Prostate gland (tissue), 2 donors: ENCODE data around the gene CDK8. TPM values are rescaled to one million over a fixed set of nuclear protein-coding genes. Genes with fewer than 3 reads are reported as not detected.

Experiments
- DNase-seq: peaks from one replicate; pipeline ENCODE4 v3.0.0-alpha.2; 2019; ENCODE audit warnings: low spot score
- H3K27ac ChIP-seq, 2 donors: fragments of 200-600 bp; sonication (generic); 2 replicates each; pipeline ENCODE4 v1.5.1; 2017 to 2019
- H3K27me3 ChIP-seq: fragments of 200-600 bp; sonication (generic); replicated peaks from 2 replicates; pipeline ENCODE4 v1.5.1; 2019; ENCODE audit not compliant: insufficient read depth
- H3K36me3 ChIP-seq, 2 donors: fragments of 200-600 bp; sonication (generic); 1 replicate in 1 of 2; 2 replicates in 1 of 2; pipeline versions ENCODE4 v1.5.1 to v1.8.1; 2017 to 2019
- H3K4me1 ChIP-seq: fragments of 200-600 bp; sonication (generic); replicated peaks from 2 replicates; pipeline ENCODE4 v1.5.1; 2019
- H3K4me3 ChIP-seq, 2 donors: fragments of 200-600 bp; sonication (generic); 2 replicates each; pipeline ENCODE4 v1.5.1; 2017 to 2019
- H3K9me3 ChIP-seq: fragments of 200-600 bp; sonication (generic); 2 replicates; pipeline ENCODE4 v1.5.1; 2017
- POLR2A ChIP-seq: fragments of 450-650 bp; IDR thresholded peaks from one replicate; pipeline ENCODE4 v1.6.1; 2016; ENCODE audit warnings: antibody characterized with exemption, mild to moderate bottlenecking
- POLR2AphosphoS5 ChIP-seq: sonication (generic); formaldehyde crosslinking; IDR thresholded peaks from one replicate; pipeline ENCODE4 v1.6.1; 2017; ENCODE audit warnings: antibody characterized with exemption
- WGBS: methylation state at CpG from one replicate; pipeline ENCODE4 v1.1.5; 2018; 5-methylcytosine and 5-hydroxymethylcytosine counted together
- intact Hi-C: fragments of 100-400 bp; cut with DNase I; formaldehyde crosslinking; loops from one replicate; pipeline ENCODE4 v1.14.2; 2022
- total RNA-seq, 2 donors: library from RNA; depleted of rRNA; stranded (reverse); fragments of >200 nt; gene quantifications; one replicate each; pipeline ENCODE4 v1.1.0, GENCODE V29; 2016
- TF ChIP-seq, protein P1 (sequence below), 4 experiments: fragments of 200-600 bp in 2 of 4; fragments of 450-650 bp in 2 of 4; sonication (generic) in 2 of 4; IDR thresholded peaks; 1 replicate in 3 of 4; 2 replicates in 1 of 4; pipeline ENCODE4 v1.5.1; 2016 to 2019; ENCODE audit warnings: antibody characterized with exemption in 4 of 4, mild to moderate bottlenecking in 2 of 4, moderate library complexity in 2 of 4

Gene CDK8
- total RNA-seq, 2 donors from 2014 or later = 9.9 to 11.6 TPM

GRCh38 chr13:26411206-26411605 is 157.3 kb downstream of the CDK8 start:
- no peaks in the 10 kb centered on the region for H3K4me1 ChIP-seq
- no peaks in the 10 kb centered on the region for H3K36me3 ChIP-seq
- intact Hi-C loops = no loop called here
- H3K27ac ChIP-seq = no peak overlapping the region
- H3K4me3 ChIP-seq = no peak overlapping the region
- TF ChIP-seq, protein P1, sequence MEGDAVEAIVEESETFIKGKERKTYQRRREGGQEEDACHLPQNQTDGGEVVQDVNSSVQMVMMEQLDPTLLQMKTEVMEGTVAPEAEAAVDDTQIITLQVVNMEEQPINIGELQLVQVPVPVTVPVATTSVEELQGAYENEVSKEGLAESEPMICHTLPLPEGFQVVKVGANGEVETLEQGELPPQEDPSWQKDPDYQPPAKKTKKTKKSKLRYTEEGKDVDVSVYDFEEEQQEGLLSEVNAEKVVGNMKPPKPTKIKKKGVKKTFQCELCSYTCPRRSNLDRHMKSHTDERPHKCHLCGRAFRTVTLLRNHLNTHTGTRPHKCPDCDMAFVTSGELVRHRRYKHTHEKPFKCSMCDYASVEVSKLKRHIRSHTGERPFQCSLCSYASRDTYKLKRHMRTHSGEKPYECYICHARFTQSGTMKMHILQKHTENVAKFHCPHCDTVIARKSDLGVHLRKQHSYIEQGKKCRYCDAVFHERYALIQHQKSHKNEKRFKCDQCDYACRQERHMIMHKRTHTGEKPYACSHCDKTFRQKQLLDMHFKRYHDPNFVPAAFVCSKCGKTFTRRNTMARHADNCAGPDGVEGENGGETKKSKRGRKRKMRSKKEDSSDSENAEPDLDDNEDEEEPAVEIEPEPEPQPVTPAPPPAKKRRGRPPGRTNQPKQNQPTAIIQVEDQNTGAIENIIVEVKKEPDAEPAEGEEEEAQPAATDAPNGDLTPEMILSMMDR (IDR thresholded peaks at IDR 0.05) = no peak
- TF ChIP-seq POLR2AphosphoS5 = no peak
- no peak for TF ChIP-seq POLR2A
- no peak for DNase-seq
- H3K27me3 ChIP-seq = no peaks in the 10 kb centered on the region
- WGBS = 76% methylated on average over 3 of the region's 3 CpGs
- no peaks in the 10 kb centered on the region for H3K9me3 ChIP-seq

- TF ChIP-seq, protein P1 (IDR thresholded peaks at IDR 0.05) = no peak
- TF ChIP-seq POLR2AphosphoS5 (no peak), POLR2A (no peak)
- Histone ChIP-seq H3K9me3 (no peaks in the 10 kb centered on the region), H3K27me3 (no peaks in the 10 kb centered on the region), H3K4me3 (no peak overlapping the region), H3K4me1 (no peaks in the 10 kb centered on the region), H3K36me3 (no peaks in the 10 kb centered on the region), H3K27ac (no peak overlapping the region)
- intact Hi-C loops = no loop called here
- 40% methylated on average over 1 of the region's 1 CpG for WGBS
- no peak for DNase-seq
Measured at GRCh38 chr13:26412263-26412662, 158.3 kb downstream of the CDK8 start.

DNA sequence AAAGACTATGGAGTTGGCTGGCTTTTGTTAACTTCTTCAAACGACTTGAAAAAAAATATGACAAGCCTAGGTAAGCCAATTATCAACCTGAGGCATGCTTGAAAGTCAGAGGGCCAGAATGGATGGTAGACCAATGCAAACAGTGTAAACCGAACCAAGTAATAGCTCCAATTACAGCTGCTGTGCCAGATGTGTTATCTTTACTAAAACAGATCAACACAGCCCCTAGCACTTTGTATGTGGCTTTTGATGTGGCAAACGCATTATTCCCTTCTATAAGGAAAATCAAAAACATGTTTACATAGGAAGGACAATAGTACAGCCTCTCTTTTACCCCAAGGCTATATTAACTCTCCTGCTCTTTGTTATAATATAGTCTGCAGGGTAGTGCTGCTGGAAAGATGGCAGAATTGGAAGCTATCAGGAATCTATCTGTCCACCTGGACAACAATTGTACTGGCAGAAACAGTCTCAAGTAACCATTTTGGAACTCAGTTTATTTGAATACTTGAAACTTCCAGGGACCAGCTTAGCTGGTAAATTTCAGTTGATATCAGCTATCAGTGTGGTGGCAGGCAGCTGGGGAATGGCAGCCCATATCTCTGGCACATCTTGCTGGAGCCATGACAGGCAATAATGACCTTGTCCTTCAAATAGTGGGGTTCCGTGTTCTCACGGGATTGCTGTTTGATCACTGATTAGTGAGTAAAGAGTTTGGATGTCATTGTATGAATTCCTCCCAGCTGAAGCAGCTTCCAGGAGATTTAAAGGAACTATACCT is 159.2 kb downstream of the CDK8 start:
- DNase-seq = no peak
- WGBS = 46% methylated on average over 5 of the region's 5 CpGs
- Histone ChIP-seq H3K4me3 (no peak overlapping the region), H3K9me3 (no peaks in the 10 kb centered on the region), H3K4me1 (no peaks in the 10 kb centered on the region), H3K27me3 (no peaks in the 10 kb centered on the region), H3K27ac (no peak overlapping the region), H3K36me3 (no peaks in the 10 kb centered on the region)
- intact Hi-C loops = no loop called here
- TF ChIP-seq, protein P1 (IDR thresholded peaks at IDR 0.05) = no peak
- TF ChIP-seq POLR2A (no peak), POLR2AphosphoS5 (no peak)

DNA sequence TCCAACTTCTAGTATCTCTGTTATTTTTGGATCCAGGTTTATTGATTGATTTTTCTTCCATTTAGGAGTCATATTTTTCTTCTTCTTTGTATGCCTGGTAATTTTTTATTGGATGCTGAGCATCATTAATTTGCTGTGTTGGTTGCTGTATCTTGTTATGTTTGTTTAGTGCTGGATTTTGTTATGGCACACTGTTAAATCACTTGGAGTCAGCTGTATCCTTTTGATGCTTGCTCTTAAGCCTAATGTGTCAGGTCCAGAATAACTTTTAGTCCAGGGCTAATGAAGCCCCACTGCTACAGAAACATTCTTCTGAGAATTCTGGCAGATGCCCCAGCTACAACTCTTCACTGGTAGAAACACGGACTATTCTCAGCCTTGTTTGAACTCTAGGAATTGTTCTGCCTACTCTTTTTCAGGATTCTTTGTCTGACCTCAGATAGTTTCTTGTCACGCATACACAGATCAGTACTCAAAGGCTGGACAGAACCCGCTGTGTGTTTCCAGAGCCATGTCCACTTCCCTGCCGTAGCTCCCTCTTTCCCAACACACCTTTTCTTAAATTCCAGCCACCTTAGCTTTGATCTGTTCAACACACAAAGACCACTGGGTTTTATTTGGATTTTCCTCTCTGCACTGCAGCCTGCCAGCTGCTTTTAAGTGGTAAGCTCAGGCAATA is 166.5 kb downstream of the CDK8 start:
- H3K27me3 ChIP-seq = no peaks in the 10 kb centered on the region
- no peak overlapping the region for H3K27ac ChIP-seq
- intact Hi-C loops = loop anchor here (10.0 kb wide), 1 partner anchor 166 kb away; the partner anchor contains the start of gene CDK8
- no peaks in the 10 kb centered on the region for H3K9me3 ChIP-seq
- H3K4me1 ChIP-seq = no peaks in the 10 kb centered on the region
- no peak for DNase-seq
- no peak for TF ChIP-seq POLR2AphosphoS5
- TF ChIP-seq POLR2A = no peak
- TF ChIP-seq, protein P1 (IDR thresholded peaks at IDR 0.05) = no peak
- no peak overlapping the region for H3K4me3 ChIP-seq
- WGBS = 44% methylated on average over 4 of the region's 4 CpGs
- no peaks in the 10 kb centered on the region for H3K36me3 ChIP-seq
